ENCODE data around the gene FNDC10. TPM values are rescaled to one million over a fixed set of nuclear protein-coding genes. Genes with fewer than 3 reads are reported as not detected.
A peak's percentile ranks its signal among the peaks of the same experiment; 100 is the strongest.

The FNDC10 gene
- total RNA-seq, 1 experiment from 2014 or later: 15.2 TPM

DNA sequence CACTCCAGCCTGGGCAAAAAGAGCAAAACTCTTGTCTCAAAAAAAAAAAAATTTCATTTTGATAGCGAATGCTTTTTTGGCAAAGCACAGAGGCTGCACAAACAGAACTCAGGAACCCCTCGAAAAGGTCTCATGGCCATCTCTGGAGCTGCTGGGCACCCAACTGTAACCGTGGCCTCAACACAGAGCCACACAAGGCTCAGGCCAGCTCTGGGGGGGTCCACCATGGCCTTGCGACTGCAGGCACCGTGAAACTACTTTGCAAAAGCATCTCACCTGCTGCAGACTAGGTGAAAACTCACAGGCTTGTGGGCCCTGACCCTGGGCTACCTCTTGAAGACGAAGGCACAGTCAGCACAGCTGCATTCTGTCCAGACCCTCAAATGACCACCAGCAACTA, 43.4 kb downstream of the FNDC10 start:
- no peak overlapping the region for H3K18ac ChIP-seq (ENCODE audit: insufficient read length, low read depth, low read length)
- H3K14ac ChIP-seq (ENCODE audit: insufficient read depth, low read length): no peak overlapping the region
- no peak overlapping the region for H3K9ac ChIP-seq (ENCODE audit: extremely low read depth, insufficient read length, low read length)
- no peak overlapping the region for H2AK5ac ChIP-seq (ENCODE audit: insufficient read length, low read length)
- H3K36me3 Mint-ChIP-seq (ENCODE audit: insufficient read depth in 1 of 3, low read depth in 3 of 3): peaks cover 3 to 19% (median 11%) of the 10 kb centered on the region in 3 experiments; a peak in 5 of 7 replicates
- H2BK20ac ChIP-seq (ENCODE audit: low read depth, low read length, poor library complexity, severe bottlenecking): no peak overlapping the region
- no CpG with 5 or more reads among the region's 6 CpGs for WGBS (ENCODE audit: extremely low coverage, insufficient read length, low lambda C conversion rate)
- H4K8ac ChIP-seq (replicated peaks; ENCODE audit: insufficient read length, low read depth, low read length): no peak overlapping the region
- H3K9me3 Mint-ChIP-seq: no peaks in the 10 kb centered on the region
- H4K91ac ChIP-seq (ENCODE audit: insufficient read length, low read depth, low read length): no peak overlapping the region
- no peak overlapping the region for H3K27ac ChIP-seq (ENCODE audit: insufficient read length, low read depth, low read length)
- H2BK5ac ChIP-seq (ENCODE audit: insufficient read length, low read length): no peak overlapping the region
- no peaks in the 10 kb centered on the region for H3K4me1 ChIP-seq (ENCODE audit: insufficient read depth, low read length)
- TF ChIP-seq, protein P1, sequence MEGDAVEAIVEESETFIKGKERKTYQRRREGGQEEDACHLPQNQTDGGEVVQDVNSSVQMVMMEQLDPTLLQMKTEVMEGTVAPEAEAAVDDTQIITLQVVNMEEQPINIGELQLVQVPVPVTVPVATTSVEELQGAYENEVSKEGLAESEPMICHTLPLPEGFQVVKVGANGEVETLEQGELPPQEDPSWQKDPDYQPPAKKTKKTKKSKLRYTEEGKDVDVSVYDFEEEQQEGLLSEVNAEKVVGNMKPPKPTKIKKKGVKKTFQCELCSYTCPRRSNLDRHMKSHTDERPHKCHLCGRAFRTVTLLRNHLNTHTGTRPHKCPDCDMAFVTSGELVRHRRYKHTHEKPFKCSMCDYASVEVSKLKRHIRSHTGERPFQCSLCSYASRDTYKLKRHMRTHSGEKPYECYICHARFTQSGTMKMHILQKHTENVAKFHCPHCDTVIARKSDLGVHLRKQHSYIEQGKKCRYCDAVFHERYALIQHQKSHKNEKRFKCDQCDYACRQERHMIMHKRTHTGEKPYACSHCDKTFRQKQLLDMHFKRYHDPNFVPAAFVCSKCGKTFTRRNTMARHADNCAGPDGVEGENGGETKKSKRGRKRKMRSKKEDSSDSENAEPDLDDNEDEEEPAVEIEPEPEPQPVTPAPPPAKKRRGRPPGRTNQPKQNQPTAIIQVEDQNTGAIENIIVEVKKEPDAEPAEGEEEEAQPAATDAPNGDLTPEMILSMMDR (conservative IDR thresholded peaks at IDR 0.05): no peak
- no peaks in the 10 kb centered on the region for H3K79me1 ChIP-seq (ENCODE audit: insufficient read depth, low read depth, low read length, poor library complexity, severe bottlenecking)
- H3K23ac ChIP-seq (ENCODE audit: insufficient read length, low read depth, low read length): no peak overlapping the region
- H3K27me3 ChIP-seq (ENCODE audit: insufficient read depth, low read length): no peaks in the 10 kb centered on the region
- no peak overlapping the region for H3K4me3 Mint-ChIP-seq
- H3T11ph ChIP-seq (ENCODE audit: low read length): no peak overlapping the region
- H3K4me1 Mint-ChIP-seq: no peaks in the 10 kb centered on the region
- H3K27me3 Mint-ChIP-seq (ENCODE audit: low read depth): no peaks in the 10 kb centered on the region; the same call in 1 of the 2 replicates
- H2BK15ac ChIP-seq (ENCODE audit: low read depth, low read length): no peak overlapping the region
- H3K27ac Mint-ChIP-seq: peak overlapping the region in 1 of 3 experiments; percentile 40; a peak in 1 of 7 replicates
- no peaks in the 10 kb centered on the region for H3K23me2 ChIP-seq (ENCODE audit: insufficient read length, low read depth, low read length, poor library complexity, severe bottlenecking)
- no peak overlapping the region for H2AFZ ChIP-seq (ENCODE audit: low read length)
- H4K5ac ChIP-seq (ENCODE audit: insufficient read length, low read depth, low read length): no peak overlapping the region
- no peaks in the 10 kb centered on the region for H4K20me1 ChIP-seq (ENCODE audit: control insufficient read depth, insufficient read depth, insufficient read length)
- no peak overlapping the region for H3K4me2 ChIP-seq (ENCODE audit: insufficient read depth, insufficient read length, low read length)
- H2BK12ac ChIP-seq (ENCODE audit: insufficient read length, low read depth, low read length): no peak overlapping the region
- H3K9me3 ChIP-seq (ENCODE audit: control insufficient read depth, low read depth, low read length): no peaks in the 10 kb centered on the region
- no peak for DNase-seq
- no peaks in the 10 kb centered on the region for H3K79me2 ChIP-seq (ENCODE audit: insufficient read depth, low read length)
- no peak overlapping the region for H2BK120ac ChIP-seq (ENCODE audit: low read depth, low read length, poor library complexity, severe bottlenecking)
- H3K4ac ChIP-seq (ENCODE audit: low read depth, low read length): no peak overlapping the region
- no peak overlapping the region for H3K56ac ChIP-seq (ENCODE audit: insufficient read length, low read depth, low read length)
